Stimulated activated CD8-positive, alpha-beta memory T cell treated with anti-CD3 and anti-CD28 coated beads, Interleukin-7, amount 100 ng/mL, for 1 hour (primary cell): ENCODE results near the gene GPN3.
A peak's percentile ranks its signal among the peaks of the same experiment; 100 is the strongest.
"Not testable (repeated sequence)": the region's sequence is repeated elsewhere in the genome, so short reads cannot be mapped to it uniquely, and the experiment has no call there.

Experiments used
- DNase-seq, 2 donors: peaks; one replicate each; pipeline ENCODE4 v3.0.0-alpha.2; 2020; ENCODE audit warnings: low read depth in 2 of 2

The GPN3 gene

GRCh38 chr12:110468214-110469048 is at the start of gene GPN3, which contains the start of gene FAM216A:
Gene GPN3, minus strand, starts transcription at chr12:110468257. Its CDS starts 54 bp downstream, at chr12:110468203.
Gene FAM216A, plus strand, starts transcription at chr12:110468845. Its CDS starts 31 bp downstream, at chr12:110468876.
- DNase-seq: peak; percentile 84 to 86

- DNase-seq: no peak
These were observed 48.9 kb upstream of the GPN3 start for GRCh38 chr12:110516995-110517394.

- no peak for DNase-seq
These were observed 46.3 kb upstream of the GPN3 start for GRCh38 chr12:110514363-110514762.

- DNase-seq: no peak
These were observed 45.8 kb upstream of the GPN3 start for GRCh38 chr12:110513842-110514241.

GRCh38 chr12:110508071-110508586 is 40.1 kb upstream of the GPN3 start:
- no peak for DNase-seq

- DNase-seq: no peak
These were observed 37.3 kb upstream of the GPN3 start for GRCh38 chr12:110505332-110505731.

- no peak for DNase-seq
These were observed 35.4 kb upstream of the GPN3 start for GRCh38 chr12:110503432-110503831.

- peak; percentile 97 to 98 for DNase-seq
These were observed 34.0 kb upstream of the GPN3 start, which contains the start of the genes RAD9B and VPS29 for GRCh38 chr12:110501752-110502738. Gene RAD9B, plus strand, starts transcription at chr12:110502331. Its CDS starts 7 bp downstream, at chr12:110502338. Gene VPS29, minus strand, starts transcription at chr12:110502111. Its CDS starts 60 bp downstream, at chr12:110502051.

- DNase-seq: peak in 1 of 2 donors; percentile 4
These were observed 33.3 kb upstream of the GPN3 start for GRCh38 chr12:110501399-110501751.

GRCh38 chr12:110498984-110499706 is 31.1 kb upstream of the GPN3 start:
- no peak for DNase-seq

GRCh38 chr12:110475426-110475825 is 7.4 kb upstream of the GPN3 start:
- no peak for DNase-seq

GRCh38 chr12:110467847-110468213 is 227 bp downstream of the GPN3 start:
- no peak for DNase-seq

- DNase-seq: no peak
These were observed 1.3 kb downstream of the GPN3 start for GRCh38 chr12:110466791-110467190.

GRCh38 chr12:110465765-110466164 is 2.3 kb downstream of the GPN3 start:
- DNase-seq: not testable (repeated sequence)

GRCh38 chr12:110465024-110465423 is 3.0 kb downstream of the GPN3 start:
- no peak for DNase-seq

GRCh38 chr12:110461189-110461588 is 6.9 kb downstream of the GPN3 start:
- DNase-seq: not testable (repeated sequence)

GRCh38 chr12:110458756-110459155 is 9.3 kb downstream of the GPN3 start:
- DNase-seq: no peak

GRCh38 chr12:110453569-110454296 is 14.3 kb downstream of the GPN3 start:
- DNase-seq: no peak

- DNase-seq: no peak
These were observed 16.8 kb downstream of the GPN3 start for GRCh38 chr12:110451263-110451662.

GRCh38 chr12:110449799-110450497 is 18.1 kb downstream of the GPN3 start, which contains the start of gene ARPC3:
Gene ARPC3, minus strand, starts transcription at chr12:110450337. Its CDS starts 77 bp downstream, at chr12:110450260.
- DNase-seq: peak; percentile 84 to 85
